Heart left ventricle (tissue), 13 donors: ENCODE measurements around the gene RNF4.

Experiments used
- CTCF ChIP-seq, 12 donors: fragments of 200-600 bp; sonication (generic) in 4 of 12; IDR thresholded peaks; one replicate each; pipeline versions ENCODE4 v1.5.0 to v1.8.0; 2018 to 2022; ENCODE audit warnings: antibody characterized with exemption in 12 of 12, mild to moderate bottlenecking in 5 of 12
- POLR2A ChIP-seq, 2 donors: fragments of 450-650 bp; IDR thresholded peaks; one replicate each; pipeline ENCODE4 v1.6.1; 2017; ENCODE audit warnings: antibody characterized with exemption in 2 of 2, mild to moderate bottlenecking in 2 of 2, moderate library complexity in 2 of 2
- donor health status: ischemic (EF 13 %, LVEDD 7.1; RV severe dilation, severe dysfunction).
- donor health status: DM: no; HTN: yes; CAD: no.
- donor health status: DM: no; HTN: no; CAD: no.
- donor health status: ischemic (EF 25% LVEDD 6.9; RV normal size, moderate dysfunction).
- donor health status: ischemic (EF 25% LVEDD 5.7; RV mildly dilated, moderate dysfunction).
- donor health status: ischemic (EF 35%, LVEDD 5.7; RV mildly dilated, moderate dysfunction).
- donor health status: nonischemic (EF 11% LVEDD 7.7; RV severe dilation, severe dysfunction).
- donor health status: DM: yes; HTN: yes; CAD: no.
- donor health status: PGD.
- donor health status: ischemic (EF 29% LVEDD 5.4; RV normal size, mild dysfunction).
- donor health status: nonischemic (EF 23%, LVEDD 6.1; RV moderate dilation, normal function).

GRCh38 chr4:2560167-2560566, 91.3 kb downstream of the RNF4 start:
- TF ChIP-seq POLR2A (IDR thresholded peaks at IDR 0.05) = no peak
- TF ChIP-seq CTCF (IDR thresholded peaks at IDR 0.05) = no peak
